Cardiac muscle cell (in vitro differentiated cells and primary cell): ENCODE results near the gene RAB36. TPM values are rescaled to one million over a fixed set of nuclear protein-coding genes. Genes with fewer than 3 reads are reported as not detected.
A peak's percentile ranks its signal among the peaks of the same experiment; 100 is the strongest.

ENCODE experiments used
- DNase-seq, 2 donors: peaks; one replicate each; pipeline versions ENCODE4 v3.0.0 to v3.0.0-alpha.2; 2010 to 2017; ENCODE audit warnings: low read depth in 1 of 2, low spot score in 1 of 2
- H3K27ac ChIP-seq: fragments of 200-600 bp; sonication (generic); 2 replicates; pipeline ENCODE4 v1.5.1; 2016
- H3K27me3 ChIP-seq: fragments of 200-600 bp; sonication (generic); 2 replicates; pipeline ENCODE4 v1.6.0; 2016; ENCODE audit warnings: control low read depth
- H3K36me3 ChIP-seq: fragments of 200-600 bp; sonication (generic); 2 replicates; pipeline ENCODE4 v1.5.1; 2016; ENCODE audit warnings: control low read depth
- H3K4me1 ChIP-seq: fragments of 200-600 bp; sonication (generic); 2 replicates; pipeline ENCODE4 v1.8.1; 2017; ENCODE audit warnings: low read depth, mild to moderate bottlenecking, mixed run types
- H3K4me3 ChIP-seq: fragments of 200-600 bp; sonication (generic); 2 replicates; pipeline ENCODE4 v1.5.1; 2016; ENCODE audit warnings: mild to moderate bottlenecking
- H3K9me3 ChIP-seq: fragments of 200-600 bp; sonication (generic); 2 replicates; pipeline ENCODE4 v1.5.1; 2017; ENCODE audit warnings: low read depth, mild to moderate bottlenecking, control low read depth
- polyA plus RNA-seq: library from polyadenylated mRNA; unstranded; fragments of >200 nt; fragmentation: Nextera tagmentation; extraction: Ambion mirVana; gene quantifications from 2 replicates; pipeline ENCODE4 v1.2.1, GENCODE V29; 2016
- total RNA-seq: library from RNA; depleted of rRNA; stranded (reverse); fragments of >200 nt; gene quantifications from 2 replicates; pipeline ENCODE4 v1.2.3, GENCODE V29; 2016
- TF ChIP-seq, protein P1 (sequence below): IDR thresholded peaks from 2 replicates; pipeline ENCODE4 v1.5.1; 2012; ENCODE audit warnings: low read depth, mild to moderate bottlenecking, low read length

RAB36 gene
- total and polyA plus RNA-seq, 2 experiments from 2014 or later: 2.9 to 6.7 TPM

GRCh38 chr22:23179381-23180299 lies 34.4 kb downstream of the RAB36 start:
- TF ChIP-seq, protein P1, sequence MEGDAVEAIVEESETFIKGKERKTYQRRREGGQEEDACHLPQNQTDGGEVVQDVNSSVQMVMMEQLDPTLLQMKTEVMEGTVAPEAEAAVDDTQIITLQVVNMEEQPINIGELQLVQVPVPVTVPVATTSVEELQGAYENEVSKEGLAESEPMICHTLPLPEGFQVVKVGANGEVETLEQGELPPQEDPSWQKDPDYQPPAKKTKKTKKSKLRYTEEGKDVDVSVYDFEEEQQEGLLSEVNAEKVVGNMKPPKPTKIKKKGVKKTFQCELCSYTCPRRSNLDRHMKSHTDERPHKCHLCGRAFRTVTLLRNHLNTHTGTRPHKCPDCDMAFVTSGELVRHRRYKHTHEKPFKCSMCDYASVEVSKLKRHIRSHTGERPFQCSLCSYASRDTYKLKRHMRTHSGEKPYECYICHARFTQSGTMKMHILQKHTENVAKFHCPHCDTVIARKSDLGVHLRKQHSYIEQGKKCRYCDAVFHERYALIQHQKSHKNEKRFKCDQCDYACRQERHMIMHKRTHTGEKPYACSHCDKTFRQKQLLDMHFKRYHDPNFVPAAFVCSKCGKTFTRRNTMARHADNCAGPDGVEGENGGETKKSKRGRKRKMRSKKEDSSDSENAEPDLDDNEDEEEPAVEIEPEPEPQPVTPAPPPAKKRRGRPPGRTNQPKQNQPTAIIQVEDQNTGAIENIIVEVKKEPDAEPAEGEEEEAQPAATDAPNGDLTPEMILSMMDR: no peak
- Histone ChIP-seq H3K4me3 (peak overlapping the region; percentile 76), H3K27ac (no peak overlapping the region), H3K27me3 (no peaks in the 10 kb centered on the region), H3K36me3 (no peaks in the 10 kb centered on the region), H3K9me3 (no peaks in the 10 kb centered on the region), H3K4me1 (peaks cover 21% of the 10 kb centered on the region)
- DNase-seq: peak in 1 of 2 donors; percentile 18

GRCh38 chr22:23180301-23180892 lies 35.1 kb downstream of the RAB36 start, which contains the start of gene BCR:
TSS of gene BCR (plus strand) at chr22:23180509. CDS start at chr22:23180961, 452 bp downstream.
- H3K27me3 ChIP-seq: no peaks in the 10 kb centered on the region
- H3K9me3 ChIP-seq: no peaks in the 10 kb centered on the region
- peak; percentile 78 to 86 for DNase-seq
- H3K36me3 ChIP-seq: no peaks in the 10 kb centered on the region
- TF ChIP-seq, protein P1: no peak
- peak within 1 kb of the TSS; percentile 76 for H3K4me3 ChIP-seq
- no peak within 1 kb of the TSS for H3K27ac ChIP-seq
- peaks cover 21% of the 10 kb centered on the region for H3K4me1 ChIP-seq

GRCh38 chr22:23180893-23181720 lies 35.8 kb downstream of the RAB36 start:
- peaks cover 21% of the 10 kb centered on the region for H3K4me1 ChIP-seq
- DNase-seq: peak in 1 of 2 donors; percentile 30

GRCh38 chr22:23181721-23182308 lies 36.5 kb downstream of the RAB36 start:
- peak overlapping the region; percentile 76 for H3K4me3 ChIP-seq
- no peak overlapping the region for H3K27ac ChIP-seq
- no peaks in the 10 kb centered on the region for H3K36me3 ChIP-seq
- H3K4me1 ChIP-seq: peaks cover 21% of the 10 kb centered on the region
- no peaks in the 10 kb centered on the region for H3K9me3 ChIP-seq
- TF ChIP-seq, protein P1: no peak
- no peaks in the 10 kb centered on the region for H3K27me3 ChIP-seq
- DNase-seq: no peak

More at GRCh38 chr22:23180893-23181720, 35.8 kb downstream of the RAB36 start:
- peak overlapping the region; percentile 76 for H3K4me3 ChIP-seq
- H3K27me3 ChIP-seq: no peaks in the 10 kb centered on the region
- H3K27ac ChIP-seq: no peak overlapping the region
- no peaks in the 10 kb centered on the region for H3K36me3 ChIP-seq
- H3K9me3 ChIP-seq: no peaks in the 10 kb centered on the region
- TF ChIP-seq, protein P1: no peak
